HEK293T (cell line): Measurements from ENCODE around the gene CUX1.

Source experiments
- ARNT ChIP-seq: fragments of 450-650 bp; IDR thresholded peaks from 2 replicates; pipeline ENCODE4 v1.6.1; 2017; ENCODE audit warnings: mild to moderate bottlenecking
- BHLHE40 ChIP-seq: fragments of 450-650 bp; IDR thresholded peaks from 2 replicates; pipeline ENCODE4 v1.6.1; 2016; ENCODE audit warnings: mild to moderate bottlenecking, moderate library complexity, borderline replicate concordance
- CTBP1 ChIP-seq: fragments of 450-650 bp; IDR thresholded peaks from 2 replicates; pipeline ENCODE4 v1.6.1; 2016; ENCODE audit warnings: borderline replicate concordance
- ELF4 ChIP-seq: fragments of 450-650 bp; IDR thresholded peaks from 2 replicates; pipeline ENCODE4 v1.6.1; 2017; ENCODE audit warnings: antibody characterized with exemption
- FOXA1 ChIP-seq: fragments of 450-650 bp; IDR thresholded peaks from 2 replicates; pipeline ENCODE4 v1.6.1; 2016; ENCODE audit warnings: mild to moderate bottlenecking
- HDGF ChIP-seq: fragments of 450-650 bp; IDR thresholded peaks from 2 replicates; pipeline ENCODE4 v1.6.1; 2017; ENCODE audit warnings: antibody characterized with exemption, borderline replicate concordance
- LEF1 ChIP-seq: fragments of 450-650 bp; IDR thresholded peaks from 2 replicates; pipeline ENCODE4 v1.6.1; 2017; ENCODE audit warnings: mild to moderate bottlenecking, borderline replicate concordance
- SP1 ChIP-seq: fragments of 450-650 bp; IDR thresholded peaks from 2 replicates; pipeline ENCODE4 v1.6.1; 2017
- SUZ12 ChIP-seq: fragments of 450-650 bp; IDR thresholded peaks from 2 replicates; pipeline ENCODE4 v1.6.1; 2016; ENCODE audit warnings: mild to moderate bottlenecking

- TF ChIP-seq HDGF (no peak), SUZ12 (no peak), SP1 (no peak), ARNT (no peak), LEF1 (no peak), BHLHE40 (no peak), FOXA1 (no peak), ELF4 (no peak), CTBP1 (no peak)
Measured at GRCh38 chr7:102296514-102296913, 479.1 kb downstream of the CUX1 start.
